HepG2 (cell line): ENCODE results near the gene FITM1. TPM values are rescaled to one million over a fixed set of nuclear protein-coding genes. Genes with fewer than 3 reads are reported as not detected.
A peak's percentile ranks its signal among the peaks of the same experiment; 100 is the strongest.

Experiments
- CAMTA2 ChIP-seq: sonication (generic); formaldehyde crosslinking; IDR thresholded peaks from 2 replicates; pipeline ENCODE4 v1.4.0; 2020; ENCODE audit warnings: mild to moderate bottlenecking, missing genetic modification reagents, borderline replicate concordance
- KAT7 ChIP-seq: IDR thresholded peaks from 2 replicates; pipeline ENCODE4 v1.6.1; 2018; ENCODE audit warnings: borderline replicate concordance, missing compliant biosample characterization
- RXRA ChIP-seq: sonication (generic); formaldehyde crosslinking; IDR thresholded peaks from 2 replicates; pipeline ENCODE4 v1.5.1; 2020; ENCODE audit warnings: missing genetic modification reagents
- SRSF1 ChIP-seq: fragments of 200-400 bp; formaldehyde crosslinking; optimal IDR thresholded peaks from 2 replicates; pipeline ENCODE3; 2017; ENCODE audit warnings: mild to moderate bottlenecking, low read depth, low read length, moderate library complexity
- TCF12 ChIP-seq, 2 experiments: fragments of 450-650 bp in 1 of 2; sonication (generic) in 1 of 2; formaldehyde crosslinking in 1 of 2; IDR thresholded peaks; 2 replicates each; pipeline versions ENCODE4 v1.6.1 to v1.8.0; 2017 to 2022; ENCODE audit warnings: antibody characterized with exemption in 1 of 2, mild to moderate bottlenecking in 1 of 2, missing genetic modification reagents in 1 of 2, moderate library complexity in 1 of 2
- ZFYVE20 ChIP-seq: sonication (generic); formaldehyde crosslinking; IDR thresholded peaks from 2 replicates; pipeline ENCODE4 v1.8.0; 2023; ENCODE audit warnings: low read depth, mild to moderate bottlenecking, moderate library complexity, missing genetic modification reagents, borderline replicate concordance
- ZNF546 ChIP-seq: sonication (generic); formaldehyde crosslinking; conservative IDR thresholded peaks from 2 replicates; pipeline ENCODE4 v1.8.1; 2023; ENCODE audit warnings: mild to moderate bottlenecking, missing genetic modification reagents
- ZNF563 ChIP-seq: sonication (generic); formaldehyde crosslinking; IDR thresholded peaks from 2 replicates; pipeline ENCODE4 v1.8.0; 2022; ENCODE audit warnings: mild to moderate bottlenecking, moderate library complexity, missing genetic modification reagents
- ZNF782 ChIP-seq: sonication (generic); formaldehyde crosslinking; IDR thresholded peaks from 2 replicates; pipeline ENCODE4 v1.4.0; 2020; ENCODE audit warnings: missing genetic modification reagents, mild to moderate bottlenecking, borderline replicate concordance
- ZSCAN31 ChIP-seq: sonication (generic); formaldehyde crosslinking; IDR thresholded peaks from 2 replicates; pipeline ENCODE4 v1.5.0; 2020; ENCODE audit warnings: low read depth, mild to moderate bottlenecking, missing genetic modification reagents
- polyA plus RNA-seq, 8 experiments: library from polyadenylated mRNA; depleted of rRNA in 3 of 8; stranded (reverse) in 7 of 8; unstranded in 1 of 8; fragments of >200 nt; fragmentation: Illumina TruSeq in 4 of 8; extraction: Trizol in 4 of 8; gene quantifications; 2 replicates each; pipeline versions ENCODE4 v1.2.1 to v1.2.3, GENCODE V29; 2011 to 2016; ENCODE audit warnings: low read depth in 4 of 8, missing spikeins in 1 of 8, mixed read lengths in 1 of 8; ENCODE audit not compliant: insufficient read depth in 1 of 8
- total RNA-seq, 5 experiments: library from RNA; depleted of rRNA; stranded (reverse); fragments of >200 nt; fragmentation: Illumina TruSeq; extraction: Trizol; gene quantifications; 2 replicates each; pipeline ENCODE4 v1.2.3, GENCODE V29; 2016; ENCODE audit warnings: low read depth in 1 of 5
- TF ChIP-seq, protein P1 (sequence below): sonication (generic); formaldehyde crosslinking; IDR thresholded peaks from 2 replicates; pipeline ENCODE4 v1.5.1; 2020; ENCODE audit warnings: mild to moderate bottlenecking, missing genetic modification reagents, moderate library complexity
- TF ChIP-seq, protein P2 (sequence below): sonication (generic); formaldehyde crosslinking; IDR thresholded peaks from 2 replicates; pipeline ENCODE4 v1.5.1; 2020; ENCODE audit warnings: missing genetic modification reagents, mild to moderate bottlenecking, borderline replicate concordance
- TF ChIP-seq, protein P3 (sequence below): sonication (generic); formaldehyde crosslinking; IDR thresholded peaks from 2 replicates; pipeline ENCODE4 v1.4.0; 2020; ENCODE audit warnings: mild to moderate bottlenecking, missing genetic modification reagents, borderline replicate concordance
- TF ChIP-seq, protein P4 (sequence below): sonication (generic); formaldehyde crosslinking; IDR thresholded peaks from 2 replicates; pipeline ENCODE4 v1.4.0; 2020; ENCODE audit warnings: missing genetic modification reagents

Gene FITM1
- total and polyA plus RNA-seq, 2 of the 13 experiments (the other 11 are each of a cell fraction or from before 2014, with no cell fraction given), result 2.7 to 5.8 TPM

DNA sequence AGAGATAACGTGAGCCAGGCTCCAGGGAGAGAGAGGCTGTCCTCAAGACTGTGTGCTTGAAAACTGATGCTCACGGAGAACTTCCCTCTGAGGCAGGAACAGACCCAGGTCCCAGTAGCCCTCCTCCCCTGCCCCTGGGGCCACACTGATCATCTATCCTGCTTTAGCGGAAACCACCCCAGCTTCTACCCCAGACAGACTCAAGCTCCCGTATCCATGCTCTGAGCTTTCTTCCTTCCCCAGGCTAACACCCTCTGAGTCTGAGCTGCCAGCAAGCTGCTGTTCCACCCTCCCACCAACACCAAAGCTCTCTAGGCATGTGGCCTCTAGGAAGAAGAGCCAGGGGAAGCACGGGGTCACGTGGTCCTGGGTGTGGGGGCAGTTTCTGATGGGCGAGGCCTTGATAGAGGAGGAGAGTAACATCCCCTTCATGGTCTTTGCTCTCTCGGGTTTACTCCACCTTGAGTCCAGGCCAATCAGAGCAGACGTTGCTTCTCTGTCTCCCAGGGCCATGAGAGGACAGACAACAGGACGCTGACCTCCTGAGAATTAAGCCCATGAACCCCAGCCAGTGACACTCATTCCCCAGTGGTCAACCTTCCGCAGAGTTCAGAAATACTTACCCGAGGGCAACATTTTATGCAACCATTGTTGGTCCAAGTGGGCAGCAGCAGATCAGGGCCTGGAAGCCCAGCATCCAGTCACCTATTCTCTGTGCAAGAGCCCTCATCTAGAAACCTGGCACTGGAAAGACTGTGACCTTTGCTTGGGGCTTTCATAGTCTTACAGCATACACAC is 35.0 kb upstream of the FITM1 start (continued):
- TF ChIP-seq, protein P1, sequence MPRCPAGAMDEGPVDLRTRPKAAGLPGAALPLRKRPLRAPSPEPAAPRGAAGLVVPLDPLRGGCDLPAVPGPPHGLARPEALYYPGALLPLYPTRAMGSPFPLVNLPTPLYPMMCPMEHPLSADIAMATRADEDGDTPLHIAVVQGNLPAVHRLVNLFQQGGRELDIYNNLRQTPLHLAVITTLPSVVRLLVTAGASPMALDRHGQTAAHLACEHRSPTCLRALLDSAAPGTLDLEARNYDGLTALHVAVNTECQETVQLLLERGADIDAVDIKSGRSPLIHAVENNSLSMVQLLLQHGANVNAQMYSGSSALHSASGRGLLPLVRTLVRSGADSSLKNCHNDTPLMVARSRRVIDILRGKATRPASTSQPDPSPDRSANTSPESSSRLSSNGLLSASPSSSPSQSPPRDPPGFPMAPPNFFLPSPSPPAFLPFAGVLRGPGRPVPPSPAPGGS (CRISPR knock-in tag), result peak; percentile 98
- TF ChIP-seq RXRA (CRISPR knock-in tag) (peak; percentile 99), TCF12 (IDR thresholded peaks at IDR 0.05) (no peak), TCF12 (CRISPR knock-in tag; IDR thresholded peaks at IDR 0.05) (peak; percentile 96; the same call in 1 of the 2 replicates), ZSCAN31 (CRISPR knock-in tag) (peak; percentile 90), ZFYVE20 (CRISPR knock-in tag) (0 out of 2 replicates have a peak, but pooled peaks have one; percentile 63), ZNF546 (CRISPR knock-in tag) (peak; percentile 76; the same call in 1 of the 2 replicates), ZNF563 (CRISPR knock-in tag) (no peak), ZNF782 (CRISPR knock-in tag) (peak; percentile 99), KAT7 (CRISPR knock-in tag) (peak; percentile 97), CAMTA2 (peak; percentile 97), SRSF1 (peak; percentile 93)
- TF ChIP-seq, protein P2, sequence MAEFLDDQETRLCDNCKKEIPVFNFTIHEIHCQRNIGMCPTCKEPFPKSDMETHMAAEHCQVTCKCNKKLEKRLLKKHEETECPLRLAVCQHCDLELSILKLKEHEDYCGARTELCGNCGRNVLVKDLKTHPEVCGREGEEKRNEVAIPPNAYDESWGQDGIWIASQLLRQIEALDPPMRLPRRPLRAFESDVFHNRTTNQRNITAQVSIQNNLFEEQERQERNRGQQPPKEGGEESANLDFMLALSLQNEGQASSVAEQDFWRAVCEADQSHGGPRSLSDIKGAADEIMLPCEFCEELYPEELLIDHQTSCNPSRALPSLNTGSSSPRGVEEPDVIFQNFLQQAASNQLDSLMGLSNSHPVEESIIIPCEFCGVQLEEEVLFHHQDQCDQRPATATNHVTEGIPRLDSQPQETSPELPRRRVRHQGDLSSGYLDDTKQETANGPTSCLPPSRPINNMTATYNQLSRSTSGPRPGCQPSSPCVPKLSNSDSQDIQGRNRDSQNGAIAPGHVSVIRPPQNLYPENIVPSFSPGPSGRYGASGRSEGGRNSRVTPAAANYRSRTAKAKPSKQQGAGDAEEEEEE, result peak; percentile 98
- TF ChIP-seq, protein P3, sequence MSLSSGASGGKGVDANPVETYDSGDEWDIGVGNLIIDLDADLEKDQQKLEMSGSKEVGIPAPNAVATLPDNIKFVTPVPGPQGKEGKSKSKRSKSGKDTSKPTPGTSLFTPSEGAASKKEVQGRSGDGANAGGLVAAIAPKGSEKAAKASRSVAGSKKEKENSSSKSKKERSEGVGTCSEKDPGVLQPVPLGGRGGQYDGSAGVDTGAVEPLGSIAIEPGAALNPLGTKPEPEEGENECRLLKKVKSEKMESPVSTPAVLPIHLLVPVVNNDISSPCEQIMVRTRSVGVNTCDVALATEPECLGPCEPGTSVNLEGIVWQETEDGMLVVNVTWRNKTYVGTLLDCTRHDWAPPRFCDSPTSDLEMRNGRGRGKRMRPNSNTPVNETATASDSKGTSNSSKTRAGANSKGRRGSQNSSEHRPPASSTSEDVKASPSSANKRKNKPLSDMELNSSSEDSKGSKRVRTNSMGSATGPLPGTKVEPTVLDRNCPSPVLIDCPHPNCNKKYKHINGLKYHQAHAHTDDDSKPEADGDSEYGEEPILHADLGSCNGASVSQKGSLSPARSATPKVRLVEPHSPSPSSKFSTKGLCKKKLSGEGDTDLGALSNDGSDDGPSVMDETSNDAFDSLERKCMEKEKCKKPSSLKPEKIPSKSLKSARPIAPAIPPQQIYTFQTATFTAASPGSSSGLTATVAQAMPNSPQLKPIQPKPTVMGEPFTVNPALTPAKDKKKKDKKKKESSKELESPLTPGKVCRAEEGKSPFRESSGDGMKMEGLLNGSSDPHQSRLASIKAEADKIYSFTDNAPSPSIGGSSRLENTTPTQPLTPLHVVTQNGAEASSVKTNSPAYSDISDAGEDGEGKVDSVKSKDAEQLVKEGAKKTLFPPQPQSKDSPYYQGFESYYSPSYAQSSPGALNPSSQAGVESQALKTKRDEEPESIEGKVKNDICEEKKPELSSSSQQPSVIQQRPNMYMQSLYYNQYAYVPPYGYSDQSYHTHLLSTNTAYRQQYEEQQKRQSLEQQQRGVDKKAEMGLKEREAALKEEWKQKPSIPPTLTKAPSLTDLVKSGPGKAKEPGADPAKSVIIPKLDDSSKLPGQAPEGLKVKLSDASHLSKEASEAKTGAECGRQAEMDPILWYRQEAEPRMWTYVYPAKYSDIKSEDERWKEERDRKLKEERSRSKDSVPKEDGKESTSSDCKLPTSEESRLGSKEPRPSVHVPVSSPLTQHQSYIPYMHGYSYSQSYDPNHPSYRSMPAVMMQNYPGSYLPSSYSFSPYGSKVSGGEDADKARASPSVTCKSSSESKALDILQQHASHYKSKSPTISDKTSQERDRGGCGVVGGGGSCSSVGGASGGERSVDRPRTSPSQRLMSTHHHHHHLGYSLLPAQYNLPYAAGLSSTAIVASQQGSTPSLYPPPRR (CRISPR knock-in tag), result peak; percentile 95
- TF ChIP-seq, protein P4, sequence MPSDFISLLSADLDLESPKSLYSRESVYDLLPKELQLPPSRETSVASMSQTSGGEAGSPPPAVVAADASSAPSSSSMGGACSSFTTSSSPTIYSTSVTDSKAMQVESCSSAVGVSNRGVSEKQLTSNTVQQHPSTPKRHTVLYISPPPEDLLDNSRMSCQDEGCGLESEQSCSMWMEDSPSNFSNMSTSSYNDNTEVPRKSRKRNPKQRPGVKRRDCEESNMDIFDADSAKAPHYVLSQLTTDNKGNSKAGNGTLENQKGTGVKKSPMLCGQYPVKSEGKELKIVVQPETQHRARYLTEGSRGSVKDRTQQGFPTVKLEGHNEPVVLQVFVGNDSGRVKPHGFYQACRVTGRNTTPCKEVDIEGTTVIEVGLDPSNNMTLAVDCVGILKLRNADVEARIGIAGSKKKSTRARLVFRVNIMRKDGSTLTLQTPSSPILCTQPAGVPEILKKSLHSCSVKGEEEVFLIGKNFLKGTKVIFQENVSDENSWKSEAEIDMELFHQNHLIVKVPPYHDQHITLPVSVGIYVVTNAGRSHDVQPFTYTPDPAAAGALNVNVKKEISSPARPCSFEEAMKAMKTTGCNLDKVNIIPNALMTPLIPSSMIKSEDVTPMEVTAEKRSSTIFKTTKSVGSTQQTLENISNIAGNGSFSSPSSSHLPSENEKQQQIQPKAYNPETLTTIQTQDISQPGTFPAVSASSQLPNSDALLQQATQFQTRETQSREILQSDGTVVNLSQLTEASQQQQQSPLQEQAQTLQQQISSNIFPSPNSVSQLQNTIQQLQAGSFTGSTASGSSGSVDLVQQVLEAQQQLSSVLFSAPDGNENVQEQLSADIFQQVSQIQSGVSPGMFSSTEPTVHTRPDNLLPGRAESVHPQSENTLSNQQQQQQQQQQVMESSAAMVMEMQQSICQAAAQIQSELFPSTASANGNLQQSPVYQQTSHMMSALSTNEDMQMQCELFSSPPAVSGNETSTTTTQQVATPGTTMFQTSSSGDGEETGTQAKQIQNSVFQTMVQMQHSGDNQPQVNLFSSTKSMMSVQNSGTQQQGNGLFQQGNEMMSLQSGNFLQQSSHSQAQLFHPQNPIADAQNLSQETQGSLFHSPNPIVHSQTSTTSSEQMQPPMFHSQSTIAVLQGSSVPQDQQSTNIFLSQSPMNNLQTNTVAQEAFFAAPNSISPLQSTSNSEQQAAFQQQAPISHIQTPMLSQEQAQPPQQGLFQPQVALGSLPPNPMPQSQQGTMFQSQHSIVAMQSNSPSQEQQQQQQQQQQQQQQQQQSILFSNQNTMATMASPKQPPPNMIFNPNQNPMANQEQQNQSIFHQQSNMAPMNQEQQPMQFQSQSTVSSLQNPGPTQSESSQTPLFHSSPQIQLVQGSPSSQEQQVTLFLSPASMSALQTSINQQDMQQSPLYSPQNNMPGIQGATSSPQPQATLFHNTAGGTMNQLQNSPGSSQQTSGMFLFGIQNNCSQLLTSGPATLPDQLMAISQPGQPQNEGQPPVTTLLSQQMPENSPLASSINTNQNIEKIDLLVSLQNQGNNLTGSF, result peak; percentile 95
